ENCODE measurements around the gene GAS2L1. TPM values are rescaled to one million over a fixed set of nuclear protein-coding genes. Genes with fewer than 3 reads are reported as not detected.

The GAS2L1 gene
- polyA plus RNA-seq, 1 donor from 2014 or later, result 0.77 TPM

DNA sequence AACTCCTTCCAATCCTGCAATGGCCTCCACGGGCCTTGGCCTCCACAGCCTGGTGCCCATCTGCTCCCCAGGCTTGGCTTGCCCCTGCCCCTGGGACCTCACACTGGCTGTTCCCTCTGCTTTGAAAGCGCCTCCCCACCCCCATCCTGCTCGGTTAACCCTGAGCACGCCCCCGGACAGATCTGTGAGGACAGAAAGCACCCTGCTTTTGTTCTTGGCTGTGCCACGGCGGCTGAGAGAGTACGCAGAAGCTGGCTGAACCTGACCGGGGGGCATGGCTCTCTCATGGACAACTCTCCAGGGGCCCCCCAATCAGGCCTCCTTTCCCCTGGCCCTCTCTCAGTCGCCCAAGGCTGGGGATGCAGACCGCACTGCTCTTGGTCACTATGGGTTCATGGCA lies 29.2 kb downstream of the GAS2L1 start:
- Histone ChIP-seq H3K9me2 (ENCODE audit: insufficient read depth, low read length) (no peaks in the 10 kb centered on the region), H3K4me3 (ENCODE audit: low read length) (no peak overlapping the region)
- TF ChIP-seq TAF1 (IDR thresholded peaks at IDR 0.05; ENCODE audit: low read depth) (no peak), POLR2AphosphoS5 (IDR thresholded peaks at IDR 0.05) (no peak), SMC3 (conservative IDR thresholded peaks at IDR 0.05; ENCODE audit: poor library complexity) (no peak), EP300 (conservative IDR thresholded peaks at IDR 0.05; ENCODE audit: poor library complexity, severe bottlenecking) (no peak), MXI1 (conservative IDR thresholded peaks at IDR 0.05; ENCODE audit: poor library complexity, severe bottlenecking) (no peak)
- TF ChIP-seq, protein P1, sequence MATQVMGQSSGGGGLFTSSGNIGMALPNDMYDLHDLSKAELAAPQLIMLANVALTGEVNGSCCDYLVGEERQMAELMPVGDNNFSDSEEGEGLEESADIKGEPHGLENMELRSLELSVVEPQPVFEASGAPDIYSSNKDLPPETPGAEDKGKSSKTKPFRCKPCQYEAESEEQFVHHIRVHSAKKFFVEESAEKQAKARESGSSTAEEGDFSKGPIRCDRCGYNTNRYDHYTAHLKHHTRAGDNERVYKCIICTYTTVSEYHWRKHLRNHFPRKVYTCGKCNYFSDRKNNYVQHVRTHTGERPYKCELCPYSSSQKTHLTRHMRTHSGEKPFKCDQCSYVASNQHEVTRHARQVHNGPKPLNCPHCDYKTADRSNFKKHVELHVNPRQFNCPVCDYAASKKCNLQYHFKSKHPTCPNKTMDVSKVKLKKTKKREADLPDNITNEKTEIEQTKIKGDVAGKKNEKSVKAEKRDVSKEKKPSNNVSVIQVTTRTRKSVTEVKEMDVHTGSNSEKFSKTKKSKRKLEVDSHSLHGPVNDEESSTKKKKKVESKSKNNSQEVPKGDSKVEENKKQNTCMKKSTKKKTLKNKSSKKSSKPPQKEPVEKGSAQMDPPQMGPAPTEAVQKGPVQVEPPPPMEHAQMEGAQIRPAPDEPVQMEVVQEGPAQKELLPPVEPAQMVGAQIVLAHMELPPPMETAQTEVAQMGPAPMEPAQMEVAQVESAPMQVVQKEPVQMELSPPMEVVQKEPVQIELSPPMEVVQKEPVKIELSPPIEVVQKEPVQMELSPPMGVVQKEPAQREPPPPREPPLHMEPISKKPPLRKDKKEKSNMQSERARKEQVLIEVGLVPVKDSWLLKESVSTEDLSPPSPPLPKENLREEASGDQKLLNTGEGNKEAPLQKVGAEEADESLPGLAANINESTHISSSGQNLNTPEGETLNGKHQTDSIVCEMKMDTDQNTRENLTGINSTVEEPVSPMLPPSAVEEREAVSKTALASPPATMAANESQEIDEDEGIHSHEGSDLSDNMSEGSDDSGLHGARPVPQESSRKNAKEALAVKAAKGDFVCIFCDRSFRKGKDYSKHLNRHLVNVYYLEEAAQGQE (IDR thresholded peaks at IDR 0.05; ENCODE audit: borderline replicate concordance), result no peak

DNA sequence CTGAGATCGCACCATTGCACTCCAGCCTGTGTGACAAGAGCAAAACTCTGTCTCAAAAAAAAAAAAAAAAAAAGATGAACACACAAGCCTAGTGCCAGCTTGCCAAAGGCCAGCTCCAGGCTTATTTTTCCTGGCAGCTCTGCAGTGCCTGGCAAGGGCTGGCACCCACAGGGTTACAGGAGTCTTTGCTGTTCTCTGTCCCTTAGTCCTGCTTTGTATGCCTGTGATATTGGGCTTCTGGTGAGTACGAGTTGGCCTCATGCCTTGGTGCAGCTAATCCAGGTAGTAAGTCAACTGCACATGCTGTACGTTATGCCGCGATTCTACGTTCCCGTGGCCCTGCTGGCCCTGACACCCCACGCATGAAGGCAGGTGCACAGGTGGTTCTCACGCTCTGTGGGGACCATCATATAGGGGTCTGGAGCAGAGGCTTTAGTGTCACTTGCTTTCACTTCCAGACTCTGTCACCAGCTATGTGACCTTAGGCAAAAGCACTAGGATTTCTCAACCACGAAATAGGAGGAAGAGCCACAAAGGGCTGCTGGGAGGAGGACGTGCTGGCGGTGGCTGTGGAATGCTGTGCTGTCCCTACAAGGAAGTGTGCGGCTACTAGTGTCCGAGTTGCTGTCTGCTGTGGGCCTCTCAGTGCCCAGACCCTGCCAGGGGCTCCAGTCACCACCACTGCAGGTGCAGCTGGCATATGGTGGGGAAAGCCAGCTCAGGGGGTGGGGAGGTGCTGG lies 30.5 kb downstream of the GAS2L1 start:
- no peak overlapping the region for H3K4me3 ChIP-seq (ENCODE audit: low read length)
- no peak overlapping the region for H3K9ac ChIP-seq (ENCODE audit: low read length)
- no peaks in the 10 kb centered on the region for H3K79me2 ChIP-seq (replicated peaks; ENCODE audit: insufficient read depth, low read length)
- no peaks in the 10 kb centered on the region for H3K27me3 ChIP-seq (ENCODE audit: insufficient read depth, low read depth, low read length)
- no peaks in the 10 kb centered on the region for H4K20me1 ChIP-seq (ENCODE audit: insufficient read depth)
- TF ChIP-seq, protein P1 (IDR thresholded peaks at IDR 0.05; ENCODE audit: borderline replicate concordance), result no peak
- TF ChIP-seq, protein P2, sequence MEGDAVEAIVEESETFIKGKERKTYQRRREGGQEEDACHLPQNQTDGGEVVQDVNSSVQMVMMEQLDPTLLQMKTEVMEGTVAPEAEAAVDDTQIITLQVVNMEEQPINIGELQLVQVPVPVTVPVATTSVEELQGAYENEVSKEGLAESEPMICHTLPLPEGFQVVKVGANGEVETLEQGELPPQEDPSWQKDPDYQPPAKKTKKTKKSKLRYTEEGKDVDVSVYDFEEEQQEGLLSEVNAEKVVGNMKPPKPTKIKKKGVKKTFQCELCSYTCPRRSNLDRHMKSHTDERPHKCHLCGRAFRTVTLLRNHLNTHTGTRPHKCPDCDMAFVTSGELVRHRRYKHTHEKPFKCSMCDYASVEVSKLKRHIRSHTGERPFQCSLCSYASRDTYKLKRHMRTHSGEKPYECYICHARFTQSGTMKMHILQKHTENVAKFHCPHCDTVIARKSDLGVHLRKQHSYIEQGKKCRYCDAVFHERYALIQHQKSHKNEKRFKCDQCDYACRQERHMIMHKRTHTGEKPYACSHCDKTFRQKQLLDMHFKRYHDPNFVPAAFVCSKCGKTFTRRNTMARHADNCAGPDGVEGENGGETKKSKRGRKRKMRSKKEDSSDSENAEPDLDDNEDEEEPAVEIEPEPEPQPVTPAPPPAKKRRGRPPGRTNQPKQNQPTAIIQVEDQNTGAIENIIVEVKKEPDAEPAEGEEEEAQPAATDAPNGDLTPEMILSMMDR (IDR thresholded peaks at IDR 0.05; ENCODE audit: poor library complexity, severe bottlenecking), result no peak
- TF ChIP-seq POLR2AphosphoS5 (IDR thresholded peaks at IDR 0.05) (no peak), SMC3 (conservative IDR thresholded peaks at IDR 0.05; ENCODE audit: poor library complexity) (no peak), EZH2 (IDR thresholded peaks at IDR 0.05; ENCODE audit: borderline replicate concordance, insufficient read depth, low read length, poor library complexity, severe bottlenecking) (no peak), TAF1 (IDR thresholded peaks at IDR 0.05; ENCODE audit: low read depth) (no peak), RAD21 (conservative IDR thresholded peaks at IDR 0.05) (no peak)
- no peaks in the 10 kb centered on the region for H3F3A ChIP-seq (ENCODE audit: insufficient read depth, low read length, poor library complexity, severe bottlenecking)
- H3K27ac ChIP-seq (ENCODE audit: low read length), result no peak overlapping the region
- H3K36me3 ChIP-seq (ENCODE audit: insufficient read depth, low read length), result no peaks in the 10 kb centered on the region
- H2AFZ ChIP-seq (ENCODE audit: low read depth, low read length), result no peak overlapping the region
- H3K9me2 ChIP-seq (ENCODE audit: insufficient read depth, low read length), result no peaks in the 10 kb centered on the region
- no peak overlapping the region for H3K4me2 ChIP-seq (ENCODE audit: low read length)
- no peaks in the 10 kb centered on the region for H3K9me3 ChIP-seq (ENCODE audit: low read length)

More for the DNA sequence above, 29.2 kb downstream of the GAS2L1 start:
- no peaks in the 10 kb centered on the region for H3K27me3 ChIP-seq (ENCODE audit: insufficient read depth, low read depth, low read length)
- H3K9me3 ChIP-seq (ENCODE audit: low read length), result no peaks in the 10 kb centered on the region
- H4K20me1 ChIP-seq (ENCODE audit: insufficient read depth), result no peaks in the 10 kb centered on the region
- H3F3A ChIP-seq (ENCODE audit: insufficient read depth, low read length, poor library complexity, severe bottlenecking), result no peaks in the 10 kb centered on the region
- H2AFZ ChIP-seq (ENCODE audit: low read depth, low read length), result no peak overlapping the region
- H3K36me3 ChIP-seq (ENCODE audit: insufficient read depth, low read length), result no peaks in the 10 kb centered on the region
- no peaks in the 10 kb centered on the region for H3K79me2 ChIP-seq (replicated peaks; ENCODE audit: insufficient read depth, low read length)
- no peak overlapping the region for H3K9ac ChIP-seq (ENCODE audit: low read length)
- H3K27ac ChIP-seq (ENCODE audit: low read length), result no peak overlapping the region
- H3K4me2 ChIP-seq (ENCODE audit: low read length), result no peak overlapping the region
